Middle frontal gyrus (tissue), 1 donor: Measurements from ENCODE around the gene STK32C.
"Not testable (repeated sequence)": the region's sequence is repeated elsewhere in the genome, so short reads cannot be mapped to it uniquely, and the experiment has no call there.

Experiments
- DNase-seq: peaks from one replicate; pipeline ENCODE4 v3.0.0-alpha.2; 2015; ENCODE audit warnings: low spot score; ENCODE audit errors: extremely low spot score

STK32C gene

DNA sequence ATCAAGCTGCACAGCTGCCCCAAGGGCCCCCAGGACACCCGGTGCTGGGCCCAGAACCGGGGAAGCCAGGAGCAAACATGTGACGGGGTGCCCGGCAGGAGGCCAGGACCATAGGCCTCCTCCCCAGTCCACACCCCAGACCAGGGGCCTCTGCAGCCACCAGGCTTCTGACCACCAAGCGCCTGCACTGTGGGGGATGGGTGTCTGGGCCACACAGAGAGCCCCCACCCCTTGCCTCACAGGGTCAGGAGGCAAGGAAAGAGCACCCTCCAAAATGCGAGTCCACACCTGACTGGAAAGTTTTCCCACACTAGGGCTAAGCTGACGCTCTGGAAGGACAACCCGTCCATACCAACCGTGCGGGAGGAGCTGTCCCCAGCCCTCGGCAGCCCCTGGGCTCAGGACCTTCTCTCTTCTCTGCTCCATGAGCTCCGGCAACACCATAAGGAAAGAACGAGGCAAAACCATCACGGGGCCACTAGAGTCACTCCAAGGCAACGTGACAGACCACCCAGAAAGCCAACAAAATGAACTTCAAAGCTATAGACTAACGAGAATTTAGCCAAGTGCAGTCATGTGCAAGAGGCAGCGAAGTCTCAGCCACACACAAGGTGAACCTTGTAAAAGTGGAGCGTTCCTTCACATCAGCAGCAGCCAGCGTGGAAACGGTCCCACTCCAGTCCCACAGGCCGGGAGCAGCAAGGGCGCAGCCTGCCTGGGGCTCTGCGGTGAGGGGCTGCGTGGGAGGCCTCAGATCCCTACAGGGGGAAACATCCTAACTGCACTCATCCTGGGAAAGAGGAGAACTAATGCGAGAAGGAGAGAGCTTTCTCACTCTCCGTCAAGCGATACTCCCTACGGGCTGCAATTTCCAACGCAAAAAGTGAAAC lies 5.1 kb downstream of the STK32C start:
- no peak for DNase-seq

DNA sequence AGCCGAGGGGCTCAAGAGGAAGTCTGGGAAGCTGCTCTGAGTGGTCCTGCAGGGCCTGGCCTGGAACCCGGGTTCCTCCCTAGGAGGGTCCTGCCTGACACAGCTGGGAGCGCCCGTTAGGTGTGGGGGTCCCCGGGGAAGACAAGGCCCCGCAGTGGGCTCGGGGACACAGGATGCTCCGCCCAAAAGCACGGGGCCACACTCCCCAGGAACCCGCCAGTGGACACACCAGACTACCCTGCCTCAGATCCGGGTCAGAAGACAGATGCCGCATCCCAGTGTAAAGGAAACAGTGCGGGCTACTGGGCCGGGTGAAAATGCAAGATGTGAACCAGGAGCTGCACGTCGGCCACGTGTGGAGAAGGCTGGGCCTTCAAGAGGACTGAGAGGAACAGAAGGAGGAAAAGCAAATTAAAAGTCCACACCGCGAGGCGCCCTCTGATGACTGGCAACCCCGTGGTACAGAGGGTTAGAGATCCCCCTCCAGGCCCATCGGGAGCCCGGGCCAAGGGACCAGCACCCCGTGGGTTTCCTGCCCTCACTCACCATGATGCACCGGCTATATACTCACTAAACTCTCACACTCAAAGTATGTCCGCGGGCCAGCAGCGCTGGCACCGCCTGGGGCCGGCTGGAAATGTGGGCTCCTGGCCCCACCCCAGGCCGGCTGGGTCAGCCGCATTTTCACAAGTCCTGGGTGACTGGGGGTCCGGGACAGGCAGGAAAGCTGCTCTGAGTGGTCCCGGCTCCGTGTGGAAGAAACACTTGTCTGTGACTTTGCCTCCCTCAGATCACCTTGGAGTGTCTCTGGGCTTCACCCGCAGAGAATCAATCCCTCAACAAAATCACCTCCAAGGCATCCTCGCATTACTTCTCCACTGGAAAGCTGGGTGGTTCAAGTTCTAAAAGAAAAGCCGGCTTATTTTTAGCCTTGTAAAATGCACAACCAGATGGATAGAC lies 6.1 kb downstream of the STK32C start:
- DNase-seq: no peak

DNA sequence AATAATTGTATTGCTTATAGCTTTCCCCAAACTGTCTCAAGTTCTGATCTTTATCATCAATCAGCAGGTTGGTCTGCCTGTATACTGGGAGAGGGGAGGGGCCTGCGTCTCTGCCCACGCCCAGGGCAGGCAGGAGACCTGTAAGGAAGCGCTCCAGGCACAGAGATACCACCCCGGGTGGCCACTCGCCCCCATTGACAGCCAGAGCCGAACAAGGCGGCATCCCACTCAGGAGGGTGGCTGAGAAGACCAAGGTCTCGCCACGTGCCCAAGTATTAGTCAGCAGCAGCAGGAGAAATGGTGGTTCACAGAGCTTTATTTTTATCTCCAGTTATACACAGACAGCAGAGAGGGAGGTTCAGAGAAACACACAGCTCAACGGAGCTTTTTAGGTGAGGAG lies 7.2 kb downstream of the STK32C start:
- no peak for DNase-seq

DNA sequence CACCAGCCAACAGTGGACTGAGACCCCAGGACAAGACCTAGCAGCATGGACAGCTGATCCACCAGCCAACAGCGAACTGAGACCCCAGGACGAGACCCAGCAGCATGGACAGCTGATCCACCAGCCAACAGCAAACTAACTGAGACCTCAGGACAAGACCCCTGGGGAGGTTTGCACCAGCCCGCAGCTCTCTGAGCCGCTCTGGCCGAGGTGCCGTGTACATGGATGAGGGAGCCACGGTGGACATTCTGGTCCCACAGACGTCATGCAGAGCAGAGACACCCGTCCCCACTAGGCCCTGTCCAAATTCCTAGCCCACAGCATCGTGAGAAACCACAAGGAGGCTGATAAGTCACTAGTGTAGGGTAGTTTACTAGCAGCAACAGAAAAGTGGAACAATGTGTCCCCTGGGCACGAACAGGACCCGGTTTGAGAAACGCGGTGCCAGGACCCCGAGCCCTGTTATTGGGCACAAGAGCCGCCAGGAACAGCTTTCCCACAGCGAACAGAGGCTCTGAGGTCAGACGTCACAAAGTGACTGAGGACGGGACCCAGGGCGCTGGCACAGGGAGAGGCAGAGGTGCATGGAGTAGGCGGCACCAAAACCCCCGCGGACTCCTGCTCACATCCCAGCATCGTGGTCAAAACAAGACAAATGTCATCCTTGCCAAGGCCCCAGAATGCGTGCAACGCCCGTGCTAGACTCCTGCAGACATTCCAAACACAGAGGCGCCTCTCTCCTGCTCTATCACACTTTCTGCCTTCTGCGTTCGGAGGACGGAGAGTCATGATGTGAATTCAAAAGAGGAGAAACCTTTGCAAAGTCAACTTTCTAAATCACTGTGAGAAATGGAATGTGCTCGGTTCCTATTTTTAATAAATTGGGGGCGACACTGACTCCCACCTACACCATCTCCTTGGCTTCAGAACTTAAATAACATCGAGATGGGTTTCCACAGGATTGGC lies 8.1 kb downstream of the STK32C start:
- DNase-seq: no peak

DNA sequence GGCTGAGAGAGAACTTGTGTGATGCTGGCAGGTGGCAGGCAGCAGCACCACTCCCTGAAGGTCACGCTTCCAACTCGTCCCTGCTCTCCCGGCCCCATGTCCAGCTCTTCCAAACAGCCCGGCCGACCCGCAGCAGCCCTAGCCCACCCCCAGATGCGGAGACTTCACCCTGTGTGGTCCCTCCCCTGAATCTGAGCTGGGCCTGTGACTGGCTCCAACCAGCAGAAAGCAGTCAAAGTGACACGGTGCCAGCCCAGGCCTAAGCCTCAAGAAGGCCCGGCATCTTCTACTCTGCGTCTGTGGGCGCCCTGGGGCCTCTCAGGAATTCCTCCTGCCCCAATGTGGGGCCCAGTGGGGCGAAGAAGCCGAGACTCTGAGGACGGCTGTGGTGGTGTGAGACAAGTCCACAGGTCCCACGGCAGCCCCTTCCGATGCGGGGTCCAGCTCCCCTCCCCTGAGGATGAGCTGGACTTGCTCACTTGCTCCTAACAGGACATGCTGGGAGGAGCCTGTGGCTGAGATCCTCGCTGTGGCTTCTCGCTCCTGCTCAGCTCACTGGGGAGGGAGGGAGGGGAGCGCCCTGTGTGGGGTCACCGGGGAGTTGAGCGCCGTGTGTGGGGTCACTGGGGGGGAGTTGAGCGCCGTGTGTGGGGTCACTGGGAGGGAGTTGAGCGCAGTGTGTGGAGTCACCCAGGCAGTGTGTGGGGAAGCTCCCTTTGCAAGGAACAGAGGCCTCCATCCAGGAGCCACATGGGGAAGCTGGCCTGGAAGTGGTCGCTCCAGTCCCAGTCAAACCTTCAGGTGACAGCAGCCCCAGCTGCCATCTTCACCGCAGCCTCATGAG lies 9.5 kb downstream of the STK32C start:
- DNase-seq: no peak

DNA sequence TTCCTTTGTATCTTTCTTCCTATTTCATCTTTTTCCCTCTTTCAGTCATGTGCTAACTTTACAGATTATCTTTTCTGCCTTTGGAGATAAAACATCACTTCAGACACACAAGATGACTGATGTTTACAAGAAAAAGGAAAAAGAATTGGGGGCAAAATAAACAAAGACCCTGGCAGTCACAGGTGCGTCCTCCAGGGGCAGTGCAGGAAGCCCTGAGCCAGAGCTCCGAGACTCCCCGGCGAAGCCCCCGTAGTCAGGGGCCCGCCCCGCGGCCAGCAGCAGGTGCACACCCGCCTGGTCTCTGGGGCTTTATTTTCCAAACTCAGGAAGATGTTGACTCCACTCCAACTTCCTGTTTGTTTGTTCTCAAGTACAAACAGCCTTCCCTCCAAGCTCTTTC lies 10.2 kb downstream of the STK32C start:
- DNase-seq: no peak

DNA sequence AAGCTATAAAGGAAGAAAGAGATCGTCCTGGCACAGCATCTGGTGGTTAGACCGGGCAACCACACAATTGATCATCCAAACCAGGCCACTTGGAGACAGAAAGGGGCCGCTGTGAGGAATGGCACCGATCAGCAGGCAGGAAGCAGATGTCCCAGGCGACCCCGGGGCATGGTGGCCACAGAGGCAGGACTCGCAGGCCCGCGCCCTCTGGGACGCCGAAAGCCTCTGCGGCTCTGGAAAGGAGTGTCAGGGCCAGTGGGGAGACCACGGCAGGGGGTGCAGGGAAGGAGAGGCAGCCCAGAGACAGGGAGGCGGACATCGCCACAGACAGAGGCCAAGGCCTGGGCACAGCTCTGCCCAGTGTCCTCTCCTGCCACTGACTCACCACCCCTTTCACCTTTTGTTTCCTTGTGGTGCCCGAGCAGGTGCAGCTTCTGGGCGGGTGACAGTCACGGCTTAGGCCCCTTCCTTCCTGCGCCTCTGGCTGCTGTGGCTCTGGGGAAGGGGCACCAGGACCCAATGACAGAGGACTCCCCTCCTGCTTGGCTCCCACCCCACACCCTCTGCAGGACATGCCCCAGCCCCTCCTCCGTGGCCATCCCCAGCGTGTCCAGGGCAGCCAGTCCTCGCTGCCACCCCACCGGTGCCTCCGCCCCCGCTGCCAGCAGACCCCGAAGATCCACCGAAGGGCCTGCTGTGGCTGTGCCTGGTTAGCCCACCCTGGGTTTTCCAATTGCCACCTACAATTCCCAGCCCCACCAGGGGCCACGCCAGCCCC lies 10.9 kb downstream of the STK32C start:
- no peak for DNase-seq

DNA sequence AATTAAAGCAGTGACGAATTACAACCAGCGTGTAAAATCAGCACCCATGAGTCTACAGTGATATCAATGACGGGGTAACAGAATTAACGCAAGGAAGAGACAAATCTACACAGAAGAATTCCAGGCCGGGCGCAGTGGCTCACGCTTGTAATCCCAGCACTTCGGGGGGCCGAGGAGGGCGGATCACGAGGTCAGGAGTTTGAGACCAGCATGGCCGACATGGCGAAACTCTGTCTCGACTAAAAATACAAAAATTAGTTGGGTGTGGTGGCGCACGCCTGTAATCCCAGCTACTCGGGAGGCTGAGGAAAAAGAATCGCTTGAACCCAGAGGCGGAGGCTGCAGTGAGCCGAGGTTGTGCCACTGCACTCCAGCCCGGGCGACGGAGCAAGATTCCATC lies 12.3 kb downstream of the STK32C start:
- not testable (repeated sequence) for DNase-seq

DNA sequence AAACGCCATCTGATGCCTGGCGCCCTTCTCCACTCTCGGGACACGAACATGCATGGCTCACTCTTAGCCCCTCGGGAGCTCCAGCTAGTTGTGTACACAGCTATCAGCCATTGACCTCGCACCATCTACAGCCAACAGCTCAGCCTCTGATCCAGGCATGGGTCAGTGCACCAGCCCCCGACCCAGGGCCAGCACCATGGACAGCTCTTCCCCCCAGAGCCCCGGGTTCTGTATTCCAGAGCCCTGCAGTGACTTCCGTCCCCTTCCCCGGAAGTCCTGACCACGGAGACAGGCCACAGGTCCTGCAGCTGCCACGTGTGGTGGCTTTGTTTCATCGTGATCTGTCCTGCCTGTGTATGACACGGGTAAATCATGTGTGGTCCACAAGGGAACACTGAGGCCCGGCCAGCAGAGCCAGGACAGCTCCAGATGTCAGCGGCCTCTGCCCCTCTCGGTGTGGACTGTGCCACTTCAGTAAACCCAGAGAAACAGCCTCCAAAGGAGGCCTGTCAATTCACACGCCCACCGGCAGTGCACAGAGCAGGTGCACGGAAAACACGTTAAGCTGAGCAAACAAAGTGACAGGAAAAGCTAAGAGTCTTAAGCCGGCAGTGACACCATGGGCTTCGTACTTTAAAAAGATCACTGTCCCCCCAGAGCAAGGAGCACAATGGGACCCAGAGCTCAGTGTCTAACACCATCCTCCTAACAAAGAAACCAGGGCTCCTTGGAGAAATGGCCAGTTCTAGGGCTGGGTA lies 13.0 kb downstream of the STK32C start:
- no peak for DNase-seq

DNA sequence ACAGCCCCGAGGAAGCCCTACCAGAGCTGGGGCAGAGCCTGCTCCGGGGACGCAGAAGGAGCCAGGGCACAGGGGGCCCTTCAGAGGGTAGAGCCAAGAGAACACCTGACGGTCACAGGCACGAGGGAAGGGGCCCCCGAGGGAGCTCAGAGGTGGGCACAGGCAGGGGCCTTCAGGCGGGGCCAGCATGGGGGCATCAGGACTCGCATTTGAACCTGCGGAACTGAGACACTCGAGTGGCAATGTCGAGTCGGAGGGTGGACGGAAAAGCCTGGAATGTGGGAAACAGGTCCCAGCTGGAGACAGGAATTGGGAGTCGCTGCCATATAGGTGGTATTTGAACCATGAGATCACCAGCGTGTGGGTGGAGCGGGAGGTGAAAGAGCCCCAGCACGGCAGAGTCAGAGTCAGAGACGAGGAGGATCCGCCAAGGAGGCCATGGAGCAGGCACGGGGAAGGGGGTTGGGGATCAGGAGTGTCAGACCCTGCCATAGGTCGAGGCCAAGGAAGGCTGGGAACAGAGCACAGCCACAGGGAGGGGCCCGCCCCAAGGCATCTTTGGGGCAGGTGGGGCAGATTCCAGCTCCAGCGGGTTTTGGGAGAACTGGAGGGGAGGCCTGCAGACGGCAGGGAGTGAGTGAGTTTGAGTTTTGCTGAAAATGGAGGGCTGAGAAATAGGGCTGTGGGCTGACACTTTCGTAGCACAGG lies 13.8 kb downstream of the STK32C start:
- no peak for DNase-seq

DNA sequence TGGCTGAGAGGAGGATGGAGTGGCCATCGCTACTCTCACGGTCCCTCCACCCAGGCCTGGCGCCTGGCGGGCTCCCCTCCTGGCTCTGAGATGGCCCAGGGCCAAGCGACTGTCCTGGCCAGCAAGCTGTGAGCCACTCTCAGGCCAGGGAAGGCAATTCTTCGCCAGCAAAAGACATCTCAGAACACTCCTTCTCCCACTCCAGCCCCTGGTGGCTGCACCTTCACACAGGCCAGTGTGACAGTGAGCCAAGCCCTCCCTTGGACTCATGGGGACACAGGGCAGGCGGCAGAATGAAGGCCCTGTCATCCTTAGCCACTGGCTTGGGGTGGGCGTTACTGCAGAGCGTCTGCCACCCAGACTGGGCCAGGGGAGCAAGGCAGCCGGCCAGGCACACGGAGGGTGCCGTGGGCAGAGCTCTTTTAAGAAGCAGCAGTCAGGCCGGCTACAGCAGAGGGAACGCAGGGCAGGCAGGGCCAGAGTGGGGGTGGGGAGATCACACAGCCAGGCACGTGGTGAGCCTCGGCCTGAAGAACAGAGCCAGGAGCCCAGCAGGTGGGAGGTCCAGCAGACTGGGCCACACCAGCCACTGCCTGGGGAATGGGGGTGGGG lies 14.4 kb downstream of the STK32C start:
- DNase-seq: no peak

DNA sequence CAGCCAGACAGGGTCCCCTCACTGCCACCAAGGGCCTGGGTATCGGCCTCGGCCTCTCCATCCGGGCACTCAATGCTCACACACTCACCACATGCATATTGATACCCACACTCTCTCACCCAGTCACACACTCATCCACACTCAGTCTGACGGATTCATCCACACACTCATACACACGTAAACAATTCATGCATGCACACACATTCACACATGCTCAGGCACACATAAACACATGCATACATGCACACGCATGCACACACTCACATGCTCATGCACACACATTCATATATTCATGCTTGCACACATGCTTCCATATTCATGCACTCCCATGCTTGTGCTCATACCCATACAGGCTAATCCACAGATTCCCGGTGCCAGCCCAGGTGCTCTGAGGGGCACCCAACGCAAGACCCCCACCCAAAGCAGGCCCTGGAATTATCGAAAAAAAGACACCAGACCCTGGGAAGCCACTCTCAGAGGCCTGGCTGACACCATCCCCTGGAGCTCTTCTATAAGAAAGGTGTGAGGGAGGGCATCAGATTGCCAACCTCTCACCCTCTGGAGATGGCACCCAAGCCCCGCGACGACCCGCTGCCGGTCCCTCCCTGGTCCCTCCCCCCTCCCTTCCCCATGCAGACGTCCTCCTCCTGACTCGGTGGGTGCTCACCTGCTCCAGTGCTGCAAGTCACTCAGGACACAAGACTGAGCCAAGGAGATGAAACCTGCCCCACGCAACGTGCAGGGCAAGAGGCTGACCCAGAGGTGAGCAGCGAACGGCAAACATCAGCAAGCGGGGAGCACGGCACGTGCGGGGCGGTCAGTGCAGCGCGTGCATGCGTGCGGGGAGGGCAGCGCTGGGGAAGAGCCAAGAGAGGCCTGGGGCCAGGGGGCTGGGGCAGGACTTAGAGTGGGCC lies 15.2 kb downstream of the STK32C start:
- DNase-seq: no peak

DNA sequence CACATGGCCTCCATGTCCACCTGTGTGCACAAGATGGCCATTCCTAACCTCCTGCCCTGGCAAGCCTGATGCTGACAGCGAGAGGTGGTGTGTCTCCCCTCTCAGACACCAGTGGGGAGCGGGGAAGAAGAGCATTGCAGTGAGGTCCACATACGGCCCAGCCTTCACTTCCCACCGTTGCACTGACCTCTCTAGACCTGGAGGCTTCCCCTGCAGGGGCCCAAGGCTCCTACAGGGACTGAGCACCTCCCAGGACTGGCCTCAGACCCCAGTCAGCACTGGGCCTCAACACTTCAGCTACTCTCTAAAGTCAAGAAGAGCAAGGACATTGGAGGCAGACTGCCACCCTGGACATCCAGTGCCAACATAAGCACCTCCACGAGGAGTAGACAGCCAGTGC lies 15.9 kb downstream of the STK32C start:
- DNase-seq: no peak

DNA sequence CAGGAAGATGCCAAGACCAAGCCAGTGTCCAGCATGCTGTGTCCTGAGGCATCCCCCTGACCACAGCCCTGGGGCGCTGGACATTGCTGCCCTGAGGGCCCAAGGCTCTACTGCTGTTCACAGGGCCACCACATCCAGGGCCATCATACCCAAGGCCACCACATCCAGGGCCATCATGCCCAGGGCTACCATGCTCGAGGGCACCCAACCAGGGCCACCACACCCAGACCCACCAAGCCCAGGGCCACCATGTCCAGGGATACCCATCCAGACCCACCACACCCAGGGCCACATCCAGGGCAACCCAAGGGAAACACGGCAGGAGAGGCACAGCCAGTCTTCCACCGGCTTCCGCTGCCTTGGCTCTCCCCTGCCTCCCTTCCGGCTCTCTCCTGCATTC lies 17.1 kb downstream of the STK32C start:
- no peak for DNase-seq

DNA sequence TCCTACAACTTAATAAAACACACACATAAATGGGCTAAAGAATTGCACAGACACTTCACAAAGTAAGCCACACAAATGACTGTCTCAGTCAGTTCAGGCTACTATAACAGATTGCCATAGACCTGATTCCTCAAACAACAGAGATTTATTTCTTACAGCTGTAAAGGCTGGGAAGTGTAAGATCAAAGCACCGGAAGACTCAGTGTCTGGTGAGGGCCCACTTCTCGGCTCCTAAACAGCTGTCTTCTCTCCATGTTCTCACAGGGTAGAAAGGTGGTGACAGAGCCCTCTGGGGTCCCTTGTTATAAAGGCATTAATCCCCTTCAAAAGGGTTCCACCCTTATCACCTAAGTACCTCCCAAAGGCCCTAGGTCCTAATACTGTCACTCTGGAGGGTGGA lies 18.3 kb downstream of the STK32C start:
- DNase-seq: no peak

DNA sequence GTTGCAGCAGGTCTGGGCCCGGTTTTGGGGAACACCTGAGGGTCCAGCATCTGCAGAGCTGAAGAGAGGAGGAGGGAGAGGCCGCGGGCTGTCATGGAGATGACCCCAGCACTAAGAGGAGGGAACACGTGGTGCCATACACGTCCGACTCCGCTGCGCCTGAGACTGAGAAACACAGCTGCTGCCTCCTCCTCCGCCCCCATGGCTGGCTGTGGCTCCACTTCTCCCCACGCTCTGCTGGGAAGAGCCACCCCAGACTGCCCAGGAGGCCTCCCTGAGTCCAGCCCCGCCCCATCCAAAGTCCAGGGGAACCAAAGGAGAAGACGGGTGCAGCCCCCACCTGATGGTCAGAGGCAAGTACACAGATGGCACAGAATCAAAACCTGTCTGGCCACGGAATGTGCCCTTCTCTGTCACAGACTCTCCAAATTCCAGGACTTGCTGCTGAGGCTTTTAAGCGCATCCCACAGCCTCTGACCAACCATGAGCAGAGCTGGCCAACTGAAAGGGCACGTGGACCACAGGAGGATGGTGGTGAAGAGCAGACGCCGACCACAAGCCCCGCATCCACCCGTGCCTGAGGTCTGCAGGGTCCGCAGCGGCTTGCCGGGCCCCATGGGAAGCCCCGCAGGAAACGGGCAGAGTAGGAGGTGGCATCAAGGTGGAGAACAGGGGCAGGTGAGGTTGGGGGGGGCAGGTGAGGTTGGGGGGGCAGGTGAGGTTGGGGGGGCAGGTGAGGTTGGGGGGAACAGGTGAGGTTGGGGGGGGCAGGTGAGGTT lies 24.0 kb downstream of the STK32C start:
- no peak for DNase-seq
